VCaP (cell line): ENCODE measurements around the gene TNIP2.
A peak's percentile ranks its signal among the peaks of the same experiment; 100 is the strongest.

Experiments
- H3K27ac ChIP-seq: fragments of 450-650 bp; 2 replicates; pipeline ENCODE4 v1.5.1; 2017
- CTCF ChIP-seq: fragments of 450-650 bp; conservative IDR thresholded peaks from 2 replicates; pipeline ENCODE4 v1.5.1; 2017; ENCODE audit warnings: mild to moderate bottlenecking, moderate library complexity

The TNIP2 gene

GRCh38 chr4:2750719-2751605, 5.2 kb downstream of the TNIP2 start:
- H3K27ac ChIP-seq, result no peak overlapping the region
- TF ChIP-seq CTCF, result no peak

GRCh38 chr4:2746891-2747695, 9.0 kb downstream of the TNIP2 start:
- H3K27ac ChIP-seq, result peak overlapping the region; percentile 50; the same call in 1 of the 2 replicates
- no peak for TF ChIP-seq CTCF

- H3K27ac ChIP-seq, result peak overlapping the region; percentile 50
- no peak for TF ChIP-seq CTCF
Observed at GRCh38 chr4:2745981-2746806, 9.9 kb downstream of the TNIP2 start.

GRCh38 chr4:2745516-2745915, 10.6 kb downstream of the TNIP2 start:
- peak overlapping the region; percentile 50 for H3K27ac ChIP-seq
- no peak for TF ChIP-seq CTCF

GRCh38 chr4:2744576-2745270, 11.4 kb downstream of the TNIP2 start:
- no peak for TF ChIP-seq CTCF
- H3K27ac ChIP-seq, result peak overlapping the region; percentile 50; the same call in 1 of the 2 replicates

GRCh38 chr4:2743518-2744445, 12.4 kb downstream of the TNIP2 start:
- no peak for TF ChIP-seq CTCF
- no peak overlapping the region for H3K27ac ChIP-seq
